Heart left ventricle (tissue), 16 donors: ENCODE results near the gene MTLN. TPM values are rescaled to one million over a fixed set of nuclear protein-coding genes. Genes with fewer than 3 reads are reported as not detected.
"Not testable (repeated sequence)": the region's sequence is repeated elsewhere in the genome, so short reads cannot be mapped to it uniquely, and the experiment has no call there.

Experiments
- ATAC-seq, 4 donors: fragments of 200-7000 bp; cut with Tn5 transposase; one replicate each; pipeline ENCODE4 v1.9.1; 2020 to 2022; ENCODE audit warnings: moderate library complexity in 4 of 4, mild to moderate bottlenecking in 3 of 4, moderate number of reproducible peaks in 1 of 4
- DNase-seq, 5 donors: peaks; one replicate each; pipeline ENCODE4 v3.0.0-alpha.2; 2020
- H3K27ac ChIP-seq, 12 donors: fragments of 200-600 bp; sonication (generic) in 4 of 12; one replicate each; pipeline versions ENCODE4 v1.5.0 to v1.8.0; 2016 to 2022; ENCODE audit warnings: mild to moderate bottlenecking in 2 of 12
- H3K27me3 ChIP-seq, 9 donors: fragments of 200-600 bp; sonication (generic) in 2 of 9; one replicate each; pipeline versions ENCODE4 v1.5.1 to v1.8.0; 2016 to 2022; ENCODE audit warnings: mild to moderate bottlenecking in 3 of 9
- H3K36me3 ChIP-seq, 9 donors: fragments of 200-600 bp; sonication (generic) in 2 of 9; one replicate each; pipeline versions ENCODE4 v1.5.0 to v1.8.0; 2018 to 2022; ENCODE audit warnings: mild to moderate bottlenecking in 2 of 9
- H3K4me1 ChIP-seq, 12 donors: fragments of 200-600 bp; sonication (generic) in 4 of 12; one replicate each; pipeline versions ENCODE4 v1.5.0 to v1.8.0; 2016 to 2022; ENCODE audit warnings: mild to moderate bottlenecking in 3 of 12
- H3K4me3 ChIP-seq, 12 donors: fragments of 200-600 bp; sonication (generic) in 4 of 12; one replicate each; pipeline versions ENCODE4 v1.5.0 to v1.8.0; 2017 to 2022; ENCODE audit warnings: mild to moderate bottlenecking in 9 of 12, moderate library complexity in 4 of 12
- H3K9me3 ChIP-seq, 12 donors: fragments of 200-600 bp; sonication (generic) in 4 of 12; one replicate each; pipeline versions ENCODE4 v1.5.0 to v1.8.0; 2016 to 2022; ENCODE audit warnings: mild to moderate bottlenecking in 1 of 12
- POLR2A ChIP-seq, 2 donors: fragments of 450-650 bp; IDR thresholded peaks; one replicate each; pipeline ENCODE4 v1.6.1; 2017; ENCODE audit warnings: antibody characterized with exemption in 2 of 2, mild to moderate bottlenecking in 2 of 2, moderate library complexity in 2 of 2
- WGBS, 4 donors: extraction: QIAGEN DNeasy Blood & Tissue Kit in 2 of 4; methylation state at CpG; one replicate each; pipeline versions ENCODE4 v1.1.5 to v1.1.7; 2013 to 2018; 5-methylcytosine and 5-hydroxymethylcytosine counted together
- intact Hi-C, 10 donors: fragments of 100-400 bp; cut with DNase I; formaldehyde crosslinking; loops; one replicate each; pipeline versions ENCODE4 v1.11.1 to v1.14.2; 2022
- polyA plus RNA-seq, 2 donors: library from polyadenylated mRNA; stranded (reverse); fragments of 200-250 nt; gene quantifications; one replicate each; pipeline ENCODE4 v1.2.3, GENCODE V29; 2013
- total RNA-seq, 9 donors: library from RNA; depleted of rRNA in 2 of 9; stranded (reverse); fragments of >200 nt in 2 of 9; fragmentation: NEBNext Ultra II Directional in 3 of 9; extraction: Animal tissue kit (Norgen Biotek cat#: 25700) in 3 of 9; gene quantifications; one replicate each; pipeline versions ENCODE4 v1.1.0 to v1.2.4, GENCODE V29; 2016 to 2023
- TF ChIP-seq, protein P1 (sequence below), 12 donors: fragments of 200-600 bp; sonication (generic) in 4 of 12; IDR thresholded peaks; one replicate each; pipeline versions ENCODE4 v1.5.0 to v1.8.0; 2018 to 2022; ENCODE audit warnings: antibody characterized with exemption in 12 of 12, mild to moderate bottlenecking in 5 of 12
- donor health status: ischemic (EF 13 %, LVEDD 7.1; RV severe dilation, severe dysfunction).
- donor health status: healthy with polysubstance abuse.
- donor health status: DM: no; HTN: yes; CAD: no.
- donor health status: DM: no; HTN: no; CAD: no.
- donor health status: ischemic (EF 25% LVEDD 6.9; RV normal size, moderate dysfunction).
- donor health status: ischemic (EF 25% LVEDD 5.7; RV mildly dilated, moderate dysfunction).
- donor health status: healthy.
- donor health status: DM: yes; HTN: yes; CAD: no.
- donor health status: ischemic (EF 35%, LVEDD 5.7; RV mildly dilated, moderate dysfunction).
- donor health status: nonischemic (EF 11% LVEDD 7.7; RV severe dilation, severe dysfunction).
- donor health status: DM: yes; HTN: yes; CAD: no.
- donor health status: PGD.
- donor health status: ischemic (EF 29% LVEDD 5.4; RV normal size, mild dysfunction).
- donor health status: nonischemic (EF 23%, LVEDD 6.1; RV moderate dilation, normal function).

The MTLN gene
- total and polyA plus RNA-seq, 11 donors, result 106 to 927 (median 169) TPM

DNA sequence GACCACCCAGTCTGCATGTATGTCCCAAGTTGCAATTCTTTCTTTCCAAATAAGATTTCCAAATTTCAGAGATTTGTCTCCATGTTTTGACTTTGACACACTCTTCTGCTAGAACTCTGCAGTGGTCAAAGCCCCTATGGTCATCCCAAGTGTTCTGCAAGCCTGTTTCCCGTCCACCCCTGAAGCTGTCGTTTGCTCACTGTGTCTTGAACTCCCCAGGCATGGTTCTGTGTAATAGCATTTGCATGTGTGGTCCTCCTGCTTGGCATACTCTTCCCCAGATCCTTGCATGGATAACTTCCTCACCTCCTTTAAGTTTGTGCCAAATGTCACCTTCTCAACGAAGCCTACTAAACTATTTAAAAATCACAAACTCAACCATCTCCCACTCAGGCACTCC lies 3.9 kb upstream of the MTLN start:
- DNase-seq, result no peak
- Histone ChIP-seq H3K9me3 (peaks cover 0 to 11% (median 0%) of the 10 kb centered on the region in 12 donors), H3K36me3 (no peaks in the 10 kb centered on the region), H3K4me1 (peaks cover 0 to 10% (median 4%) of the 10 kb centered on the region in 12 donors), H3K4me3 (no peak overlapping the region), H3K27me3 (peaks cover 0 to 9% (median 0%) of the 10 kb centered on the region in 9 donors), H3K27ac (no peak overlapping the region)
- intact Hi-C loops, result no loop called here
- ATAC-seq, result no peak
- TF ChIP-seq POLR2A (IDR thresholded peaks at IDR 0.05), result no peak
- TF ChIP-seq, protein P1, sequence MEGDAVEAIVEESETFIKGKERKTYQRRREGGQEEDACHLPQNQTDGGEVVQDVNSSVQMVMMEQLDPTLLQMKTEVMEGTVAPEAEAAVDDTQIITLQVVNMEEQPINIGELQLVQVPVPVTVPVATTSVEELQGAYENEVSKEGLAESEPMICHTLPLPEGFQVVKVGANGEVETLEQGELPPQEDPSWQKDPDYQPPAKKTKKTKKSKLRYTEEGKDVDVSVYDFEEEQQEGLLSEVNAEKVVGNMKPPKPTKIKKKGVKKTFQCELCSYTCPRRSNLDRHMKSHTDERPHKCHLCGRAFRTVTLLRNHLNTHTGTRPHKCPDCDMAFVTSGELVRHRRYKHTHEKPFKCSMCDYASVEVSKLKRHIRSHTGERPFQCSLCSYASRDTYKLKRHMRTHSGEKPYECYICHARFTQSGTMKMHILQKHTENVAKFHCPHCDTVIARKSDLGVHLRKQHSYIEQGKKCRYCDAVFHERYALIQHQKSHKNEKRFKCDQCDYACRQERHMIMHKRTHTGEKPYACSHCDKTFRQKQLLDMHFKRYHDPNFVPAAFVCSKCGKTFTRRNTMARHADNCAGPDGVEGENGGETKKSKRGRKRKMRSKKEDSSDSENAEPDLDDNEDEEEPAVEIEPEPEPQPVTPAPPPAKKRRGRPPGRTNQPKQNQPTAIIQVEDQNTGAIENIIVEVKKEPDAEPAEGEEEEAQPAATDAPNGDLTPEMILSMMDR (IDR thresholded peaks at IDR 0.05), result no peak
- WGBS, 4 donors, result 48 to 60% (median 58%) methylated on average over 3 of the region's 3 CpGs

DNA sequence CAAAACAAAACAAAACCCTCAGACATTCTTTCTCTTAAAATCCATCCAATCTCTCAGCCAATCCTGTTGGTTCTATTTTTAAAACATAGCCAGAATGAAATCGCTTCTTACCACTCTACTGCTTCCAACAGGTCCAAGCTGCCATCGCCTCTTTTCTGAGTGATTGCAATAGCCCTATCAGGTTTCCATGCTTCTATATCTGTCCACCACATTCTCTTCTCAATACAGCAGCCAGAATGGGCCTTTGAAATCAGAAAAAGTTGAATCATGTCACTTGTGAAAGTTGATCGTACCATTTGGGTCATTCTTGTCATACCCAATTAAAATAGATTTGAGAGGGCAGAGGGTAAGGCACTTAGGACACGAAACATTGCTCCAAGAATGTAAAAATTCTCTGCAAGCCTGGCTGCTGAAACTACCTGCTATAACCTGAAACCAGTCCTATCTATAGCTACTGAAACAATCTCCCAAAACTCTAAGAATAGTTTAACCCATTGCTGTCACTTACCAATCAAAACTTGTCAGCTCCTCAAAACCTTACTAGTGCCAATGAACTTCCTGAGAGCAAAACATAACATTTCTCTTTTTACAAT lies 3.3 kb upstream of the MTLN start:
- Histone ChIP-seq H3K36me3 (peaks cover 0 to 5% (median 1%) of the 10 kb centered on the region in 9 donors), H3K27me3 (peaks cover 0 to 9% (median 0%) of the 10 kb centered on the region in 9 donors), H3K27ac (no peak overlapping the region), H3K4me3 (no peak overlapping the region), H3K4me1 (peaks cover 0 to 15% (median 10%) of the 10 kb centered on the region in 12 donors), H3K9me3 (peaks cover 0 to 11% (median 0%) of the 10 kb centered on the region in 12 donors)
- TF ChIP-seq POLR2A (IDR thresholded peaks at IDR 0.05), result no peak
- TF ChIP-seq, protein P1 (IDR thresholded peaks at IDR 0.05), result no peak
- ATAC-seq, result no peak
- no peak for DNase-seq
- intact Hi-C loops, result no loop called here
- WGBS, 4 donors, result 53 to 61% (median 56%) methylated on average over 4 of the region's 4 CpGs

DNA sequence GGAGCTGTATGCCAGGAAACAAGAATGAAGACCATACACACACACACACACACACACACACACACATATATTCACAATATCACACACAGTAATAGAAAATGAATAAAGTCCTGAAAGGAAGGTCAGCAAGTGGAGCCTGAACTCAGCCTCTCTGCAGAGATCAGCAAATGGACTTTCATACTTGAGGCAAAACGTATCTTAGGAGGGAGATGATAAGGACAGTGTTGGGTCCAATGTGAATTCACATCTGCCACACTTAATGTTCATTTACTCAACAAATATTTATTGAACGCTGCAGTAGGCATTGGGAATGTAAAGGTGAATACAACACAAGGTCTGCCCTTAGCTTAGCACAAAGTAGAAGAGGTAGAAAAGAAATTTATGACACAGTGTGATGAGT lies 2.7 kb upstream of the MTLN start:
- TF ChIP-seq, protein P1 (IDR thresholded peaks at IDR 0.05), result no peak
- TF ChIP-seq POLR2A (IDR thresholded peaks at IDR 0.05), result no peak
- 49 to 59% (median 55%) methylated on average over 2 of the region's 2 CpGs for WGBS, 4 donors
- ATAC-seq, result no peak

DNA sequence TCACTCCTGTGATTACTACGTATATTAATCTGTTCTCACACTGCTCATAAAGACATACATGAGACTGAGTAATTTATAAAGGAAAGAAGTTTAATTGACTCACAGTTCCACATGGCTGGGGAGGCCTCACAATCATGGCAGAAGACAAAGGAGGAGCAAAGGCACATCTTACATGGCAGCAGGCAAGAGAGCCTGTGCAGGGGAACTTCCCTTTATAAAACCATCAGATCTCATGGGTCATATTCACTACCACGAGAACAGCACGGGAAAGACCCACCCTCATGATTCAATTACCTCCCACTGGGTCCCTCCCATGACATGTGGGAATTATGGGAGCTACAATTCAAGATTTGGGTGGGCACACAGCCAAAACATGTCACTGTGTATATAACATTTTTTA lies 1.2 kb upstream of the MTLN start:
- intact Hi-C loops, ATAC-seq, H3K27me3 ChIP-seq, H3K4me3 ChIP-seq, DNase-seq, H3K27ac ChIP-seq: not testable (repeated sequence)
- Histone ChIP-seq H3K36me3 (peaks cover 0 to 24% (median 14%) of the 10 kb centered on the region in 9 donors), H3K4me1 (peaks cover 0 to 19% (median 10%) of the 10 kb centered on the region in 12 donors), H3K9me3 (peaks cover 0 to 11% (median 0%) of the 10 kb centered on the region in 12 donors)
- WGBS, 4 donors, result 76 to 93% (median 78%) methylated on average over 3 of the region's 3 CpGs

More for the DNA sequence above, 2.7 kb upstream of the MTLN start:
- Histone ChIP-seq H3K27ac (no peak overlapping the region), H3K4me3 (no peak overlapping the region), H3K36me3 (peaks cover 0 to 11% (median 7%) of the 10 kb centered on the region in 9 donors), H3K9me3 (peaks cover 0 to 11% (median 0%) of the 10 kb centered on the region in 12 donors), H3K4me1 (peaks cover 0 to 19% (median 10%) of the 10 kb centered on the region in 12 donors), H3K27me3 (peaks cover 0 to 9% (median 0%) of the 10 kb centered on the region in 9 donors)
- no peak for DNase-seq
- intact Hi-C loops, result no loop called here
